Measurements from ENCODE around the gene SLC25A47.
A peak's percentile ranks its signal among the peaks of the same experiment; 100 is the strongest.
"Not testable (repeated sequence)": the region's sequence is repeated elsewhere in the genome, so short reads cannot be mapped to it uniquely, and the experiment has no call there.

The SLC25A47 gene

DNA sequence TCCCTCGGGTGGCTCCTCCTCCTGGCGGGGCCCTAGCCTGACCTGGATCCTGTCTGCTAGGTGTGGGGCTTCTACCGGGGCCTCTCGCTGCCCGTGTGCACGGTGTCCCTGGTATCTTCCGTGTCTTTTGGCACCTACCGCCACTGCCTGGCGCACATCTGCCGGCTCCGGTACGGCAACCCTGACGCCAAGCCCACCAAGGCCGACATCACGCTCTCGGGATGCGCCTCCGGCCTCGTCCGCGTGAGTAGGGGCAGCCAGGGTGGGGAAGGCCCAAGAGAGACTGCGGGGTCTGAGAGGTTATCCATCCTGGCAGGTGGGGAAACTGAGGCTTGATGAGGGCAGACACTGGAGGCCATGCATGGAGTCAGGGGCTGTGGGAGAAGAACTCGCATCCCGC, 4.0 kb downstream of the SLC25A47 start:
- DNase-seq: no peak

DNA sequence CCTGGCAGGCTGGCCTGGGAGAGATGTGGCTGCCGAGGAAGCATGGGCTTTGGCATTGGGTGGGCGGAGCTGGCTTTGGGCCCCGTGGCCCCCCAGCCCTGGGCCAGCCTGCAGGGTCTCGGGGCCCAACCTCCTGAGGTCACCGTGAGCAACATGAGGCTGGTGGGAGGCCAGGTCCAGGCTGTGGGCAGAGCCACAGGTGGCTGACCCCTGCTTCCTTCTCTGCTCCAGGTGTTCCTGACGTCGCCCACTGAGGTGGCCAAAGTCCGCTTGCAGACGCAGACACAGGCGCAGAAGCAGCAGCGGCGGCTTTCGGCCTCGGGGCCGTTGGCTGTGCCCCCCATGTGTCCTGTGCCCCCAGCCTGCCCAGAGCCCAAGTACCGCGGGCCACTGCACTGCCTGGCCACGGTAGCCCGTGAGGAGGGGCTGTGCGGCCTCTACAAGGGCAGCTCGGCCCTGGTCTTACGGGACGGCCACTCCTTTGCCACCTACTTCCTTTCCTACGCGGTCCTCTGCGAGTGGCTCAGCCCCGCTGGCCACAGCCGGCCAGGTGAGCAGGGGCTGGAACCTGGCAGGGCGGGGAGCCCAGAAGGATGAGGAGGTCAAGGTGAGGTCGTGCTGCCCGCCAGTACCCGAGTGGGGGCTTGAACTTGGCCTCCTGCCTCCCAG, 5.5 kb downstream of the SLC25A47 start:
- DNase-seq: no peak

DNA sequence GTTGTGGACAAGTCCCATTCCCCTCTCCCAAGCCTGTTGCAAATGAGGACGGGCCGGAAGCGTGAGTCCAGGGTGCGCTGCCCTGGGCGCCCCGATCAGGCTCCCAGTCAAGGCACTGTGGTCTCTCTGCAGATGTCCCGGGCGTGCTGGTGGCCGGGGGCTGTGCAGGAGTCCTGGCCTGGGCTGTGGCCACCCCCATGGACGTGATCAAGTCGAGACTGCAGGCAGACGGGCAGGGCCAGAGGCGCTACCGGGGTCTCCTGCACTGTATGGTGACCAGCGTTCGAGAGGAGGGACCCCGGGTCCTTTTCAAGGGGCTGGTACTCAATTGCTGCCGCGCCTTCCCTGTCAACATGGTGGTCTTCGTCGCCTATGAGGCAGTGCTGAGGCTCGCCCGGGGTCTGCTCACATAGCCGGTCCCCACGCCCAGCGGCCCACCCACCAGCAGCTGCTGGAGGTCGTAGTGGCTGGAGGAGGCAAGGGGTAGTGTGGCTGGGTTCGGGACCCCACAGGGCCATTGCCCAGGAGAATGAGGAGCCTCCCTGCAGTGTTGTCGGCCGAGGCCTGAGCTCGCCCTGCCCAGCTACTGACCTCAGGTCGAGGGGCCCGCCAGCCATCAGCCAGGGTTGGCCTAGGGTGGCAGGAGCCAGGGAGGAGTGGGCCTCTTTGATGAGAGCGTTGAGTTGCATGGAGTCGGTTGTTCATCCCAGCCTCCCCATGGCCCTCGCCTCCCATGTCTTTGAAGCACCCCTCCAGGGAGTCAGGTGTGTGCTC, 6.3 kb downstream of the SLC25A47 start:
- peak in 2 of 3 donors; percentile 15 to 40 for DNase-seq

DNA sequence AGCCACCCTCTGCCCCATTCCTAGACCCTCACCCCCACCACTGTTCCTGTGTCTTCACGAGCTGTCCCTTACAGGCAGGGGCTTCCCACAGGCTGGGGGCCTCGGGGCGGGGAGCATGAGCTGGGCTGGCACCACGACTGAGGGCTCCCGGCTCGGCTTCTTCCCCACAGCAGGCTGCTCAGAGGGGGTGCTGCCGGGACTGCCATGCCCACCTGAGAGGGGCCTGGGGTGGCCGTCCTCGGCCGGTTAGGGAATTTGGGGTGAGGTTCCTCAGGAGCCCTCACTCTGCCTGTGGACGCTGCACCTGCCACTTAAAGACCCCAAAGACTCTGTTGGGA, 6.8 kb downstream of the SLC25A47 start:
- peak in 2 of 3 donors; percentile 35 to 40 for DNase-seq

DNA sequence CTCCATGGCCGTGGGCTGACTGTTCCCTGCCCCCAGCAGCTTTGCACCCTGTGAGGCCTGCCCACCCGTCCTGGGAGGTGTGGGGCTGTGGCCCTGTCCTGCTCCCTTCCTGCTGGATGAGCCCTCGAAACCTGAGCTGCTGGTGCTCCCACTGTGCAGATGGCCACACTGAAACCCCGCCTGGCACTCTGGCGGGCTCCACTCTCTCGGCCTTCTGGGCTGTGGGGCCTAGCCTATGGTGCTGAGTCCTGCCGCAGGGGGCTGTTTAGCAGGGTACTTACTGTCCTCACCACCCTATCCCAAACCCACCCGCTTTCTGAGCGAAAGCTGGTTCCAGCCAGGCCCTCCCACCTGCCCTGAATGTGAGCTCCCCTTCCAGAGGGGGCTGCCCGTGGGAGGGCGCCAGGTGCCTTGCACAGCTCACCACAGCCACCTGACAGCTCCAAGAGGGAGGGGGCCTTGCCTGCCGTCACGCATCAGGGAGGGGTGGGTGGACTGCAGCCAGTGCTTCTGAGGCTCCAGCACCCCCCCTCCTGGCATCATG, 7.3 kb downstream of the SLC25A47 start:
- DNase-seq: peak in 1 of 3 donors; percentile 53

DNA sequence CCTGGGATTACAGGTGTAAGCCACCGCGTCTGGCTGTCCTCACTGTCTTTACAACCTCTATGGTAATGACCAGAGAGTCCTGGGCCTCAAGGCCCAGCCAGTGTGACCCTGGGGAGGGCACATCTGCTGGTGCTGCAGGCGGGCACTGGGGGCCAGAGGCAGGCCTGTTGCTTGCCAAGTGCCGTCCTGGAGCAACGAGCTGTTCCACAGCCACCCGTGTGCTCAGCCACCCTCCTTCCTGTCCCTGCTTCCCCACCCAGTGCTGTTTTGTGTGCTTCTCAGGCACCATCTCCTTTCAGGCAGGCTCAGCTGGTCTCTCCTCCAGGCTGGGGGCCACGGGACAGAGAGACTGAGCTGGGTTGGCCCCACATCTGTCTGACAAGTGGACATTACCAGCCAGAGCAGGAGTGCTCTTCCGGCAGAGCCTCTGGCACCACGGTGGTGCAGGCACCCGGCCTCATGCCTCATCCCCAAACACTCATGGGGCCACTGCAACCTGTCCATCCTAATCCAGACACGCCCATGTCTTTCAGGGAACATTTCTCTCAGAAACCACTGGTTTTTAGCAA, 9.0 kb downstream of the SLC25A47 start:
- DNase-seq: peak in 1 of 3 donors; percentile 61

DNA sequence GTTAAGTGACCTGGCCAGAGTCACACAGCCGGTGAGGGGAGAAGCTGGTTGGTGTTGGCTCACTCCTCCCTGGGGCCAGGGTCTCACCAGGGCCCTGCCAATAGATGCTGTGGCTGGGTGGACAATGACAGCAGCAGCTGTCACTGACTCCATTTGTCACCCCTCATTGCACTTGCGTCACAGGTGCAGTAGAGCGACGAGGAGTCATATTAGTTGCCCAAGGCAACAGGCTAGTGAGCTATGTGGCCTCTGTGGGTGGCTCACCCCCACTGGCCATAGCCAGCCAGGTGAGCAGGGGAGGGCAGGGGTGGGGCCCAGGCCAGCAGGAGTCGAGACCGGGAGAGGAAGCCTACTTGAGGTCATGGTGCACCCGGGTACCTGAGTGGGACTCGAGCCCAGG, 9.7 kb downstream of the SLC25A47 start:
- DNase-seq: no peak

DNA sequence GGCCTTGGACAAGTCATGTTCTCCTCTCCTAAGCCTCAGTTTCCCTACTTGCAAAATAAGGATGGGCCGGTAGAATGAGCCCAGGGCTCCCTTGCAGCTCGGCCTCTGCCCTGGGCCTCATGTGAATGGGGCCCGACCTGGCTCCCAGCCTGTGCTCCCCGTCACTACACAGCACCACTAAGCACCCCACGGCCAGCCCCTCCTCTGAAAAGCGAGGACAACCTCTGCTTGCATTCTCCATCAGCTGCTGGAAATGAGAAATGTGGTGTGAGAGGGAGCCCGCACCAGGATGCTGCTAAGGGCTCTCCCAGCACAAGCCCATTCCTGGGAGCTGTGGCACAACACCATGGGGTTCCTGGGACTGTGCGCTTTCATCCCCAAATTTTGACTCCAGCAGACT, 10.2 kb downstream of the SLC25A47 start:
- no peak for DNase-seq

DNA sequence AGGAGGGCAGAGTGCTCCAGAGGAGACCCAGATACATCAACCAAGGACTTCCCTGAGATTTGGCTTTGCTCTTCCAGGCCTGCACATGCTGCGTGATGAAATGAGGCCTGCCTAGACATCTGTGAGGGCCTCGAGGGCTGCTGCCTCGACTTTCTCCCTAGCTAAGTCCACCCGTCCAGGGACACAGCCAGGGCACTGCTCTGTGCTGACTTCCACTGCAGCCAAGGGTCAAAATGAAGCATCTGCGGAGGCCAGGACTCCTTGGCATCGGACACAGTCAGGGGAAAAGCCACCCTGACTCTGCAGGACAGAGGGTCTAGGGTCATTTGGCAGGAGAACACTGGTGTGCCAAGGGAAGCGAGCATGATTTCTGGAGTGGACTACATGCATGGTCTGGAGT, 10.7 kb downstream of the SLC25A47 start:
- peak in 1 of 3 donors; percentile 51 for DNase-seq

DNA sequence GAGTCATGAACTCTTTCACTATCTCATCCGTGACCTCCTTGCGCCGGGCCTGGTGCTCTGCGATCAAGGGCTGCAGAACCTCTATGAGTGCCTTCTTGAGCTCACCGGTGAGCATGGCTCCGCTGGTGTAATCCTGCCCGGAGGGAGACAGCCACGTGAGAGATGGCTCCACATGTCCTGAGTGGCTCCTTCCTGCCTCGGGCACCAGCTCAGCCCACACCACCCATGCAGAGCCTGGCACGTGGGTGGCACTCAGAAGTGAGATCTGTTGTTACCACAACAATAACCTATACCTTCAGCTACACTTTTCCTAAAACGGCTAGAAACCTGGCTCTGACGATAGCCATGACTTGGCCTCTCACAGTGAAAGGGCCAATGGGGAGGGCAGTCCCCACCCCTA, 11.8 kb downstream of the SLC25A47 start:
- peak in 1 of 3 donors; percentile 44 for DNase-seq

DNA sequence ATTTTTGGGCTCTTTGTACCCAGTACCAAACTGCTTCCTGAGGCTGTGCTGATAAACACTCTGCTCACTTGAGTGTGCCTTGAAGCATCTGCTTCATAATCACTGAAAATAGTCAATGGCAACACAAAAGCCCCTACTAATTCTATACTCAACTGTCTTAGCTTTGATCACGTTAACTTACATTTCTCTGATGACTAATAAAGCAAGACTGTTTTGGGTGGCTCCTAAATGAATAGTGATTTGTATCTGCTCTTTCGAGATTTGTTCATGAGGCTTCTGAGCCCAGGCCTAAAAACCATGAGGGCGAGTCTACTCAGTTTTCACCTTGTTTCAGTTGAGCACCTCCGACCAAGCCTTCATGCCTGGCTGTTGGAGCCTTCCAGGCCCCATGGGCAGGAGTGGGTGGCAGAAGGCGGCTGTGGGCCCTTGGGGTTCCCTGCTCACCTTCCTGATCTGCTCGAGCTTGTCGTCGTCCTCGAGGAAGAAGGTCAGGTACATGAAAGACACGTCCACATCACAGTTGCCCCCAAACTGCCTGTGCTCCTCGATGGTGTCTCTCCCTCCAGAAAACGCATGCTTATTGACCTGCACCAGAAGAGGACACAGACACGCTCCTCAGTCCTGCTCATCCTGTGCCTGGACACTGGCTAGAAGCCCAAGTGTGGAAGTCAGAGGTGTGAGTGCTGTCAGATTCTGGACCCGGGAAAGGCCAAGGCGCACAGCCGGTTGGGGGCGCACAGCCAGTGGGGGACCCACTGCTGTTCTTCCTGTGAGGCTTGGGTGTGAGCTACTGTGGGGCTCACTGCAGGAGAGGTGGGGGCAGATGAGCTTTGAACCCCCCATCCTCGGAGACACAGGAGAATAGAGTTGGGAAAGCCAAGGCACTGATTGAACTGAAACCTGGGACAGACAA, 13.7 kb downstream of the SLC25A47 start:
- DNase-seq: peak in 1 of 3 donors; percentile 26

DNA sequence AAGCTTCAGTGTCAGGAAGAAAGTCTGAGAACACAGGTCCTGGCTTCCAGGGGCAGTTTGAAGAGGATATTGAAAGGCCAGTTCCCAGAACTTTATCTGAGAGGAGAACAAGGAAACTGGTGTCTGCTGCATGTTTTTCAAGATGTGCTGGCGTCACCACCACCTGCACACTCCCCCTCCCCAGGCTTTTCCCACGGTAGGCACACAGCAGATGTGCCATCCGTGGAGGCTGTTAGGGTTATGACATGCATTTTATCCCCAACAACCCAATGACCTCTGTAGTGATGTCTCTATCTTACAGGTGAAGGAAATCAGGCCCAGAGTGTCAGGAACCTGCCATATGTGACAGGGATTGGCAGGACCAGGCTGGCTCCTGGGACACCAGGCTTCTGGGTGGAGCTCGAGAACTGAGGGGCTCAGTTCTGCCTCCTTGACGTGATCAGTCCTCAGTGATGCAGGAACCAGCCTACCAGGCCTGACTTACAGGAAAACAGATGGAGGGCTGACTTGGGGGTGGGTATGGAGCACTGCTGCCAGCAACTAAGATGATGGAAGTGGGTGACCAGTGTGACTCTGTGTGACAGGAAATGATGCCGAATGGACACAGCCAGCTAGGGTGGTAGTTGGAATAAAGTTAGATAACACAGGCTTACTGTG, 16.8 kb downstream of the SLC25A47 start:
- peak in 1 of 3 donors; percentile 62 for DNase-seq

DNA sequence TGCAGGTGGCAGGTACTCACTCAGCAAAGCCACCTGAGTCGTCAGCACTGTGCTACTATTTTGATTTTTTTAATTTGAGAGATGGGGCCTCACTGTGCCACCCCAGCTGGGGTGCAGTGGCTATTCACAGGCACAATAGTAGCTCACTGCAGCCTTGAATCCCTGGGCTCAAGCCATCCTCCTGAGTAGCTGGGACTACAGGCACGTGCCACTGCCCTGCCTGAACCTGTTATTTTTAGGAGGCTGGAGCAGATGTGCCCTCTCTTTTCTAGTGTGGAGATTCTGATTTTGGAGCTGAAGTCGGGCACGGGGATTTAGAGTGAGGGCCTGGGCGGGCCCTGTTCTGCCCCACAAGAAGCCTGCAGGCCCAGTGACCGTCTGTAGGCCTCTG, 17.3 kb downstream of the SLC25A47 start:
- no peak for DNase-seq

DNA sequence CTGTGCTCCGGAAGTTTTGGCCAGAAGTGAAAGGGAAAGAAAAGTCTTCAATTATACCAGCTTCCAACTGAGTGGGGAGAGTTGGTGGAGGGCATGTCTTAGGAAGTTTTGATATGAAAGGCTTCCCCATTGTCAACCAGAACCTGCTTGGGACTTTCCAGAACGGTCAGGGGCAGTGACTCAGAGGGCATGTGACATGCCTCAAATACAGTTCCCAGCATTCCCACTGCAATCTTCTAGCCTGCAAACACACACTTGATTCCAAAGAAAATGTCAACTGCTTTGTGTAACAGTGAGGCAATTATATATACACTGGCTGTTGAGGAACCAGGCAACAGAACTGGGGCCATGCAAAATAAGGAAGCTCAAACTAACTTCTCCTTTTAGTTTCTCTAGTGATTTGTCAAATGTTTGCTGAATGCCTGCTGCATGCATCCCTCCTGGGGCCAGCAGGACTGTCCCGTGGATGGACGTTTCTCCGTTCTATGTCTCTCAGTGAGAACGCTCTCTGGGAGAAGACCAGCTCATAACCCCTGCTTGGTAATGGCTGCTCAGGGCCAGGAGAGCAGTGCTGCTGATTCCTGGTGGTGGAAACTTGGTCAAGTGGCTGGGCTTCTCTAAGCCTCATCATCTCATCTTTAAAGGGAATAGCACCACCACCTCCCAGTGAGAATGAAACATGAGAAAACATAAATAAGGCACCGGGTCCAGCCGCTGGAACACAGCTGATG, 18.3 kb downstream of the SLC25A47 start:
- DNase-seq: peak; percentile 93 to 97 (median 96)

DNA sequence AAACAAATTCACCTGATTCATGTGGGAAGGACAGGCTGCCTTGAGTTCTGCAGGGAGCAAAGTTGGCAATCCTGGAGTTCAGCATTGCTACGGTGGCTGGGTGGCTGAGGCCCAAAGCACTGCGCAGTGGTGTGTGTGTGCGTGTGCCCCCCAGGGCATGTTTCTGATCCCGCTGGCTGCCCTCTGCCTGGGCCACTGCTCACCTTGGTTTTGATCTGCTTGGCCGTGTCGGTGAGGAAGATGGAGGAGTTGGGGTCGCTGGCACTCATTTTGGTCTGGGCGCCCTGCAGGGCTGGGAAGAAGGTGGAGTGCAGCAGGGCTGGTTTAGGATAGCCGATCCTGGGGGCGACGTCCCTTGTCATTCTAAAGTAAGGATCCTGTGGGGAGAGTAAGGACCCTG, 19.1 kb downstream of the SLC25A47 start:
- DNase-seq: no peak

DNA sequence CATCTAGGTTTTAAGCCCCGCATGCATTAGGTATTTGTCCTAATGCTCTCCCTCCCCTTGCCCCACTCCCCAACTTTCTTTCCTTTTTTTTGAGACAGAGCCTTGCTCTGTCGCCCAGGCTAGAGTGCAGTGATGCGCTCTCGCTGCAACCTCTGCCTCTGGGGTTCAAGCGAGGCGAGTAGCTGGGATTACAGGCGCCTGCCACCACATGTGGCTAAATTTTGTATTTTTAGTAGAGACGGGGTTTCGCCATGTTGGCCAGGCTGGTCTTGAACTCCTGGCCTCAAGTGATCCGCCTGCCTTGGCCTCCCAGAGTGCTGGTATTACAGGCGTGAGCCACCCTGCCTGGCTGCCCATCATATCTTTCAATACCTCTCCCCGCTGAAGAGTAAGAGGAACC, 19.7 kb downstream of the SLC25A47 start:
- not testable (repeated sequence) for DNase-seq

DNA sequence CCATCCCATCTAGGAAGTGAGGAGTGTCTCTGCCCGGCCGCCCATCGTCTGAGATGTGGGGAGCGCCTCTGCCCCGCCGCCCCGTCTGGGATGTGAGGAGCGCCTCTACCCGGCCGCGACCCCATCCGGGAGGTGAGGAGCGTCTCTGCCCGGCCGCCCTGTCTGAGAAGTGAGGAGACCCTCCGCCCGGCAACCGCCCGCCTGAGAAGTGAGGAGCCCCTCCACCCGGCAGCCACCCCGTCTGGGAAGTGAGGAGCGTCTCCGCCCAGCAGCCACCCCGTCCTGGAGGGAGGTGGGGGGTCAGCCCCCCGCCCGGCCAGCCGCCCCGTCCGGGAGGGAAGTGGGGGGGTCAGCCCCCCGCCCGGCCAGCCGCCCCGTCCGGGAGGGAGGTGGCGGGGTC, 21.5 kb downstream of the SLC25A47 start:
- not testable (repeated sequence) for DNase-seq

DNA sequence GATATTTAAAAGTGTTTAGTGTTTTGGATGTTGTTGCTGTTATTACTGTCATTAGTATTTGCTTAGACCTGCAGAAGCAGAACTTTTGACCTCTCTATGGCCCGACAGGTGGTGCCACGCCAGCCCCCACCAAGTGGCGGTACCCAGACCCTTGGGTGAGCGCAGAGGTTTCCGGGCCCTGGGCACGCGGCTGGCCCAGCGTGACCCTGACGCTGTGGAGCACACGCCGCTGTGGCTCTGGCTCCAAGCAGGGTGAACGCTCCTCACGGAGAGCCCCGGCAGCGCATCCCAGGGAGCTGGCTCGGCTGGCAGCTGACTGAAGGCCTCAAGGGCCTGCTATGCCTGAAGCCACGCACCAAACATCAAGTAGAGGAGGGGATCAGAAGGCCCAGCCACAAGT, 22.6 kb downstream of the SLC25A47 start:
- DNase-seq: no peak

DNA sequence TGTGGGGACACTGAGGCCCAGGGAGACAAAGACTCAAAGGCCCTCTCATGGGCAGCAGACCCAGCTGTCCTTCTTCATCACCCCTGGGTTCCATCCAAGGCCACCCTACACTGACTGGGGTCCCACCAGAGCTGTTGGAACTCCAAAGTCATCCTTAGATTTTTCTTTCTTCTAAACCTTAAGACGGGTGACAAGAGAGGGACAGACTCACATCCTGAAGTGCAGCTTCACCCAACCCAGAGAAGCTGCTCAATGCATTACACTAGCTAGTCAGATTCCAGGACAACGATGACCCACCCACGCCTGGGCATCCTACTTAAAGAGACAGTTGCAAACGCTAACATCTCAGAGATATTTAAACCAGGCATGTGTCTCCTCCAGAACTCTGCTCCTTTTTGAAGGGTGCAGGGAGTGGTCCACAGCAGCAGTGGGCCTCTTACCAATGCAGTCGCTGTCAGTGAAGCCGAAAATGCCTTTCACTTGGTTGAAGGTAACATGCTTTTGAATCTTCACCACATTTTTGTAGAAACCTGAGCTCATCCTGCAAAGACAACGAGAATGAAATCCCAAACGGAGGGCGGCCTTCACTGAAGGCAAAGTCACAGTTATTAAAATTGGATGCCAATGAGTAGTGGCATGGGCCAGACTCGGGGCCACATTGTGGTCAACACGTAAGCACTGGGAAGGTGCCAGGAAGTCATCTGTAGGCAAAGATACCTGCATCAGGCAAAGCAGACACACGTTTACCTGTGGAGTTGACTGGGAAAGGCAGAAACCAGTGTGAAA, 23.4 kb downstream of the SLC25A47 start:
- no peak for DNase-seq

DNA sequence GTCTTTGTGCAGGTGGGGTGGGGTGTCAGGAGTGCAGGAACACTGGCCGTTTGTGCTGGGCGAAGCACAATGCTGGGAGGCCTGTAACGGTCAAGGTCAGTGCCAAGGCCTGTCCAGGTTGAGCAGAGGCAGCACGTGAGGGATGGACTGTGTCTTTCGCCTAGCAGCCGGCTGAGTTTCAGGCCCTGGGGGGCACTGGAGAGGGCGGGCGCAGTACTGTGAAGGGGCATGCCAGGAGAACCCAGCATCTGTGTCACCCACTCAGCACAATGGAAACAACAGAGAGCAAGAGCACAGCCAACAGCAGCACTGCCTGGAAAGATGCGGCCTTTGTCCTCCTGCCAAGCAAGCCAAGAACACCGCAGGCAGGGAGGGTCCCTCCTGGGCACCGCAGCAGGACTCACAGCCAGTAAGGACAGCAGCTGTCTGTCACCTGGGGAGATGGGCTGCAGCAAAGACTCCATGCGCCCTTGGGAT, 25.2 kb downstream of the SLC25A47 start:
- no peak for DNase-seq
